Neuron (in vitro differentiated cells): ENCODE results near the gene FNDC1.

Source experiments
- H2AFZ ChIP-seq: one replicate; pipeline ENCODE4 v1.6.1; 2013; ENCODE audit warnings: low read depth, mild to moderate bottlenecking, inconsistent platforms, low read length, moderate library complexity
- H3K27me3 ChIP-seq: one replicate; pipeline ENCODE4 v1.6.1; 2013; ENCODE audit warnings: low read length; ENCODE audit not compliant: insufficient read depth
- H3K36me3 ChIP-seq: one replicate; pipeline ENCODE4 v1.6.1; 2013; ENCODE audit warnings: low read length; ENCODE audit not compliant: insufficient read depth
- H3K4me1 ChIP-seq: one replicate; pipeline ENCODE4 v1.6.1; 2013; ENCODE audit warnings: low read length; ENCODE audit not compliant: insufficient read depth
- H3K4me3 ChIP-seq: 2 replicates; pipeline ENCODE4 v1.5.1; 2013; ENCODE audit warnings: mild to moderate bottlenecking, low read length, moderate library complexity
- H3K9me3 ChIP-seq: one replicate; pipeline ENCODE4 v1.6.1; 2013; ENCODE audit warnings: low read length

The FNDC1 gene

DNA sequence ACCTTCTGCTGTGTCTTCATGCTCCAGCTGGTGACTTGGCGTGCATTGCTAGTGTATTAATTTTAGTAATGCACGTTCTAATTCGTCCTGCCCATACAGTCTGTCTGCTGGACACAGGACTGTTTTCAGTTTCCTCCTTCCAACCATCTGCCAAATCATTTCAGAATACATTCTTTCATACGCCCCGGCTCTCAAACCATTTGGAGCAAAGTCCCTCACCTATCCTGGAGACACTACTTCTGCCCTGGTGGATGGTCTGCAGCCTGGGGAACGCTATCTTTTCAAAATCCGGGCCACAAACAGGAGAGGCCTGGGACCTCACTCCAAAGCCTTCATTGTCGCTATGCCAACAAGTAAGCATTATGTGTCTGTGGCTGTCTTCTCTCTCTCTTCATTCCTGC, 60.5 kb downstream of the FNDC1 start:
- Histone ChIP-seq H3K4me1 (no peaks in the 10 kb centered on the region), H3K4me3 (no peak overlapping the region), H3K9me3 (no peaks in the 10 kb centered on the region), H2AFZ (no peak overlapping the region), H3K36me3 (no peaks in the 10 kb centered on the region), H3K27me3 (peaks cover 39% of the 10 kb centered on the region)

GRCh38 chr6:159232106-159232645, 63.0 kb downstream of the FNDC1 start:
- no peaks in the 10 kb centered on the region for H3K9me3 ChIP-seq
- H3K4me3 ChIP-seq: no peak overlapping the region
- no peaks in the 10 kb centered on the region for H3K4me1 ChIP-seq
- H3K36me3 ChIP-seq: no peaks in the 10 kb centered on the region
- peaks cover 44% of the 10 kb centered on the region for H3K27me3 ChIP-seq
- H2AFZ ChIP-seq: no peak overlapping the region

DNA sequence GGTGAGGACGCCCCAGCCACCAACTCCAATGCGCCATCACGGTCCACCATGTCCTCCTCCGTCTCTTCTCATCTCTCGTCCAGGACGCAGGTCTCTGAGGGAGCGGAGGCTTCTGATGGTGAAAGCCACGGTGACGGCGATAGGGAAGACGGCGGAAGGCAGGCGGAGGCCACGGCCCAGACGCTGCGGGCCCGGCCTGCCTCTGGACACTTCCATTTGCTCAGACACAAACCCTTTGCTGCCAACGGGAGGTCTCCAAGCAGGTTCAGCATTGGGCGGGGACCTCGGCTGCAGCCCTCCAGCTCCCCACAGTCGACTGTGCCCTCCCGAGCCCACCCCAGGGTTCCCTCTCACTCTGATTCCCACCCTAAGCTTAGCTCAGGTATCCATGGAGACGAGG, 63.6 kb downstream of the FNDC1 start:
- Histone ChIP-seq H3K36me3 (no peaks in the 10 kb centered on the region), H3K27me3 (peaks cover 44% of the 10 kb centered on the region), H3K4me3 (no peak overlapping the region), H2AFZ (no peak overlapping the region), H3K9me3 (no peaks in the 10 kb centered on the region), H3K4me1 (no peaks in the 10 kb centered on the region)

- no peaks in the 10 kb centered on the region for H3K4me1 ChIP-seq
- no peak overlapping the region for H3K4me3 ChIP-seq
- peaks cover 44% of the 10 kb centered on the region for H3K27me3 ChIP-seq
These were observed 64.3 kb downstream of the FNDC1 start for GRCh38 chr6:159233365-159234101.

GRCh38 chr6:159234102-159234553, 64.9 kb downstream of the FNDC1 start:
- H2AFZ ChIP-seq: no peak overlapping the region
- H3K4me1 ChIP-seq: no peaks in the 10 kb centered on the region
- H3K4me3 ChIP-seq: no peak overlapping the region
- no peaks in the 10 kb centered on the region for H3K9me3 ChIP-seq
- H3K36me3 ChIP-seq: no peaks in the 10 kb centered on the region
- peaks cover 44% of the 10 kb centered on the region for H3K27me3 ChIP-seq

More at GRCh38 chr6:159233365-159234101, 64.3 kb downstream of the FNDC1 start:
- H3K9me3 ChIP-seq: no peaks in the 10 kb centered on the region
- no peaks in the 10 kb centered on the region for H3K36me3 ChIP-seq
- H2AFZ ChIP-seq: no peak overlapping the region

- Histone ChIP-seq H3K27me3 (peaks cover 11% of the 10 kb centered on the region), H3K4me1 (no peaks in the 10 kb centered on the region), H3K36me3 (no peaks in the 10 kb centered on the region), H2AFZ (no peak overlapping the region), H3K4me3 (no peak overlapping the region), H3K9me3 (no peaks in the 10 kb centered on the region)
These were observed 69.8 kb downstream of the FNDC1 start for GRCh38 chr6:159238920-159239558.

GRCh38 chr6:159249128-159249527, 79.9 kb downstream of the FNDC1 start:
- Histone ChIP-seq H3K4me1 (no peaks in the 10 kb centered on the region), H3K36me3 (no peaks in the 10 kb centered on the region), H3K4me3 (no peak overlapping the region), H3K9me3 (no peaks in the 10 kb centered on the region), H3K27me3 (no peaks in the 10 kb centered on the region), H2AFZ (no peak overlapping the region)

DNA sequence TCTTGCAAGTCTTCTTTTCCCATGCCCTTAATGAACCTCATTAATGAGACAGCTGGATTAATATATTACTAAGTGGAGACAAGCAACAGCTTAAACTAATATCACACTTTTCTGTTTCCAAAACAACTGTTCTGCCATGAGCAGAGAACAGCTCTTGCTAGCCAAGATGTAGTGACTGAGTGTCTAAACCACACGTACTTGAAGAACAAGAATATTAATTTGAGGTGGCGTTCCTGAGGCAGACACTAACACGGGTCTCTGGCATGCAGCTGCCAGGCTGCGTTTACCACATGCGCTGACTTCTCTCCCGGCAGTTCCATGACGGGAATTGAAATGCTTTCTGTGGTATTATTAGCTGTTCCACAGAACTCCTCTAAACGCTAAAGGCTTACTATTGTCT, 80.6 kb downstream of the FNDC1 start:
- Histone ChIP-seq H3K9me3 (no peaks in the 10 kb centered on the region), H3K4me3 (no peak overlapping the region), H2AFZ (no peak overlapping the region), H3K27me3 (no peaks in the 10 kb centered on the region), H3K4me1 (no peaks in the 10 kb centered on the region), H3K36me3 (no peaks in the 10 kb centered on the region)

DNA sequence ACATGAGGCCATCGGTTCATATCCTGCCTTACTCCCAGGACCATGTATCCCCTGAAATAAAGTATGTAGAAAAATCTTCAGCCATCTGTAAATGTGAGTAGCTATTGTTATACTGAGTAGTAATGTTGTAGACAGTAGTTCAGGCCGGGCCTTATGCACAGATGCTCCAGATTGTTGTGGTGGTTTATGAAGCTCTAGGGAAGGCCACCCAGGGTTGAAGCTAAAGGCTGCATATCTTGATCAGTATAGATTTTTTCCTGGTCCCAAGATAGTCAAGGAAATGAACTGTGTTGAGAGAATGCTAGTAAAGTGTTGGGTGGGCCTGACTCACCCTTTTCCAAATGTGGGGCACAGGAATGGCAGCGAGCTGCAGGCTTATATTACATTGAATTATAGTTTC, 81.4 kb downstream of the FNDC1 start:
- Histone ChIP-seq H3K4me1 (no peaks in the 10 kb centered on the region), H3K27me3 (no peaks in the 10 kb centered on the region), H2AFZ (no peak overlapping the region)

DNA sequence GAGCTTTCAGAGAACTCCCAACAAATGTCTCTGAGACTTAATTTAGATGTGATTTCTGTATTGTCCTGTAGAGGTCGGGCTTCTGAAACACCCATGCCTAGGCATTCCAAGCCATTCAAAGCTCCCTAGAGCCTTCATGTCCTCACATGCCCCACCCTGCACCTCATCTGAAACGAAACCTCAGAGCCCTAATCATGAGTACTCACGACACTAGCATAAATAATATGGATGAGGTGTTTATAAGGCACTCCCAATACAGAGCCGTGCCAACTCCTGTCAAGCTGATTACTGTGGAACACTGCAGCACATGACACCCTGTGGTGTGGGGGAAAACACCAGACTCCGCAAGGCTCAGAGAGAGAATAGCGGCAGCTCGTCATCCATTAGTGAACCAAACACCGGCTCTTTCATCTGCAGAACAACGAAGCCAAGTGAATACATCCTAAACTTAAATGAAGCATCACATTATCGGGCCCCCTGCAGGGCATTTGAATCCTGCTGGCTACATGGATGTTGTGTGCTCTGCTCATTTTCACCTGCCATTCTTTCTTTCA, 83.8 kb downstream of the FNDC1 start:
- no peaks in the 10 kb centered on the region for H3K4me1 ChIP-seq
- H2AFZ ChIP-seq: peak overlapping the region; percentile 66
- no peaks in the 10 kb centered on the region for H3K36me3 ChIP-seq
- no peak overlapping the region for H3K4me3 ChIP-seq
- H3K27me3 ChIP-seq: no peaks in the 10 kb centered on the region
- H3K9me3 ChIP-seq: no peaks in the 10 kb centered on the region

More for the DNA sequence above, 81.4 kb downstream of the FNDC1 start:
- Histone ChIP-seq H3K9me3 (no peaks in the 10 kb centered on the region), H3K4me3 (no peak overlapping the region), H3K36me3 (no peaks in the 10 kb centered on the region)

GRCh38 chr6:159254186-159254585, 85.0 kb downstream of the FNDC1 start:
- H3K36me3 ChIP-seq: no peaks in the 10 kb centered on the region
- no peak overlapping the region for H3K4me3 ChIP-seq
- H3K27me3 ChIP-seq: no peaks in the 10 kb centered on the region
- H2AFZ ChIP-seq: no peak overlapping the region
- H3K4me1 ChIP-seq: no peaks in the 10 kb centered on the region
- no peaks in the 10 kb centered on the region for H3K9me3 ChIP-seq

DNA sequence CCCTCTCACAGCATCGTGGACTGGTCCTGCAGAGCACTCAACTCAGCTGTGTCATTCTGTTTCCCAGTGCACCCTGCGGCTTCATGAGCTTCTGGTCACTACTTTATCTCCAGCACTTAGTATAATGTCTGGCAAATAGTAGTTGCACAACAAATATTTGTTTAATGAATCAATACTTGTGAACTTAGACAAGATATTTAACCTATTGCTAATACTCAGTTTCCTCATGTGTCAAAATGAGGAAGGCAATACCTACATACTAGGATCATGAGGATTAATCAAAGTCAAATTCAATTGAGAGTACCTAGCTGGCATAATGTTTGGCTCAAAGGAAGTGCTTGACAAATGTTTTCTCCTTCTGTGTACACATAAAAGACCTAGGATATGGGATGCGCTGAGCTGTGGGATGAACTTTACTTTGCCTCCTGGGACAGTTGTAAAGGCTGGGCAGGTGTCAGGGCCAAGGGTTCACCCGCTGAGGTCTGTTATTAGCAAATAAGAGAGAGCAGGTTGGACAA, 86.3 kb downstream of the FNDC1 start:
- Histone ChIP-seq H3K4me1 (no peaks in the 10 kb centered on the region), H3K27me3 (no peaks in the 10 kb centered on the region), H3K36me3 (no peaks in the 10 kb centered on the region), H3K9me3 (no peaks in the 10 kb centered on the region), H2AFZ (no peak overlapping the region), H3K4me3 (no peak overlapping the region)

DNA sequence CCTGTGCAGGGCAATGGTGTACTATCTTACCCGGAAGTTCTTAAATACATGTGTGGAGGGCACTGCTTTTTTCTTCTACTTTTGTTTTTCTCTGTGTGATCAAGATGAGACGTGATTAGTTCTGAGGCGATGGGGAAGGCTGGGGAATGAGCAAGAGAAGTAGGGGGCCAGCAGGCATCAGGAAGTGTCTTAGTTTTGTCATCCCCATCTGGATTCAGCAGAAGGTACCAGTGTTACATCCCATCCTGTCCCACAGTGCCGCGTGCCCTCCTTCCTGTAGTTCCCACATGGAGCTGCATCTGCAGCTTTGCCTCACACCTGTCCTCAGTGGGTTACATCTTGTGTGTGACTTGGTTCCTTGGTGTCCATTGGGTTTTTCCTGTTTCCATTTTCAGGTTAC, 86.9 kb downstream of the FNDC1 start:
- H3K36me3 ChIP-seq: no peaks in the 10 kb centered on the region
- H2AFZ ChIP-seq: no peak overlapping the region
- H3K9me3 ChIP-seq: no peaks in the 10 kb centered on the region
- no peak overlapping the region for H3K4me3 ChIP-seq
- H3K4me1 ChIP-seq: no peaks in the 10 kb centered on the region
- no peaks in the 10 kb centered on the region for H3K27me3 ChIP-seq
